GM21447 (cell line): Measurements from ENCODE around the gene TOM1L1.
A peak's percentile ranks its signal among the peaks of the same experiment; 100 is the strongest.

Source experiments
- ATAC-seq: cut with Tn5 transposase; IDR thresholded peaks from one replicate; pipeline ENCODE4 v1.9.1; 2021; ENCODE audit not compliant: unreplicated experiment

TOM1L1 gene

DNA sequence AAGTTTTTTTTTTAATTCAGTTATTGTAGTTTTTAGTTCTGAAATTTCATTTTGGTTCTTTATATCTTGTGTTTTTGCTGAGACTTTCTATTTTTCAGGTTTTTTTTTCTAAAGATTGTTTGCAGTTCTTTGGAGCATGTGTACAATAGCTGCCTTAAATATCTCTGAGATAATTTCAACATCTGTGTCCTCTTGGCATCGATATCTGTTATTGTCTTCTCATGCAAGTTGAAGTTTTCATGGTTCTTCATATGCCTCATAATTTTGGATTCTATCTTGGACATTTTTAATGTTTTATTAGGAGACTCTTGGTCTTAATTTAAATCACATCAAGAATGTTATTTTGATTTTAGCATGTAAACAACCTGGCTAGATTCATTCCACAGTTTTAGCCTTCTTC, 45.0 kb downstream of the TOM1L1 start:
- no peak for ATAC-seq

DNA sequence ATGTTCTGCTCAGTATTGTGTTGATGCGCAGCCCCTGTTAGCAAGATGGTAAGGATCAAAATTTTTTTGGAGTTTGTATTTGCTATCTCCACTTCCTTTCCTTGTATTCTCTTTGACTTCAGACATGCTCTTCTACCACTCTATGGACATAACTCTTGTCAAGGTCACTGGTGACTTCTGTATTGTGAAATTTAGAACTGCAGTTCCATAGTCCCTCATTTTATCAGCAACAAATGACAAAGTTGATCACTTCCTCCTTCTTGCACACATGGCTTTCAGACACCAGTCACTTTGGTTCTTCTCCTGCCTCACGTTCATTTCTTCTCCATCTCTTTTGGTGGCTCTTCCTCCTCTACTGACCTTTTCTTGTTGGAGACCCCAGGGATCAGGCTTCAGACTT, 46.7 kb downstream of the TOM1L1 start:
- no peak for ATAC-seq

DNA sequence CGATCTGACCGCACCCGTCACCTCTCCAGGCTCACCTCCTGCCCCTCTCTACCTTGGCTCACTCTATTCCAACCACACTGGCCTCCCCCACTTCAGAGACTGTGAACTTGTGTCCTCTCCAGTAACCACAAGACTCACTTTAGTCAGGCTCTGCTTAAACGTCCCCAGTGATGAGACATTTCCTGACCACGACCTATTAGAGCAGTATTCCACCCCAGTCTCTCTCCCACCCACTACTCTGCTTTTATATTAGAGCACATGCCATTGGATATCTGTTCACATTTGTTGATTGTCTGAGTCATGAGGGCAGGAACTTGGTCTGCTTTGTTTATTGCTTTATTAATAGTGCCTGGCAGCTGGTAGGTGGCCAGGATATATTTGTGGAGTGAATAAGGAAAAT, 47.7 kb downstream of the TOM1L1 start:
- no peak for ATAC-seq

DNA sequence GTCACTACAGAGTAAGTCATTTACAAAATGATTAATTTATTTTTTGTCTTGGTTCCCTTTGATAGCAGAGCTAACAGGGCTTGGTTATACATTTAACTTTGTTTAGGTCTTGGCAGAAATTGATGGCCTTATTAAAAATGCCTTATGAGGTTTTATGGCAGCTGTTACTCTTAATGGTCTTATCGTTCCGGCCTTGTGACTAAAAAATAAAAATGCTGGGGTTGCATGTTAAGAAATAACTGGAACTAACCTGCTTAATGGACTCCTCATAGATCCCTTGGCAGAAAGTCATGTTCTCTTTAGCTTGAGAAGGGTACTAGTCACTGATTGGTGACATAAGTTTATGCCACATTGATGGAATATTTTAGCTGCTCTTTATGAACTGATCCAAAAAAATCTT, 49.5 kb downstream of the TOM1L1 start:
- ATAC-seq: no peak

DNA sequence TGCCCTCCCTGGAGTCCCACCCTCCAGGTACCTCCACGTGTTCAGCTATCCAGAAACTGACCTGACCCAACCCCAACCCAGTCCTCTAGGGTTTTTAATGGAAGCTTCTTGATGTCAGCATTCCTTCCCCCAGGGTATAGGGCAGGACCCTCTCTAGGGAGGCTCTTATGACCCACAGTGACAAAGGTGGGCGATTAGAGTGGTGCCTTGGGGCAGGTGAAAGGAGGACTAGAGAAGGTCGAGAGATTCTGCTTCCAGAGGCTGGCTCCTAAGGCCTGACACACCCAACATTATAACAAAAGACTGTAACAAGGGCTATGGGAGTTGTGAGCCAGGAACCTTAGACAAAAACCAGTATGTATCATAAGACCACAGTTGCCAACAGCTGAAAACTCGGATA, 50.6 kb downstream of the TOM1L1 start:
- no peak for ATAC-seq

DNA sequence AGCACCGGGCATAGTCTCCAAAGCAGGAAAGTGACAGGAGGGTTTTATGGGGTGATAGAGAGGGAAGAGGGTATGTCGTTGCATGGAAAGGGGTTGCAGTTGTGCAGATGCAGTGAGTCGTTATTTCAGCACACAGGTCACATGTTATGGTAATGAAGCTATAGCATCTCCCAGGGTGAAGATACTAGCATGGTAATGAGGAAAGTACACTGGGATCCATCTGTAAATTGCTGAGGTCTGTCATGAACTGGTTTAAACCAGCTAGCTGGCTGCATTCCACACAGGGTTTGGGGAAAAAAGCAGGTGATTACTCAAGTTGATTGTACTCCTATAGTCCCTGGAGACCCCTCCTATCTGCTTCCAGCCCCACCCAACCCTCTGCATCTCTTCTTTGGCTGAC, 56.1 kb downstream of the TOM1L1 start:
- ATAC-seq: no peak

DNA sequence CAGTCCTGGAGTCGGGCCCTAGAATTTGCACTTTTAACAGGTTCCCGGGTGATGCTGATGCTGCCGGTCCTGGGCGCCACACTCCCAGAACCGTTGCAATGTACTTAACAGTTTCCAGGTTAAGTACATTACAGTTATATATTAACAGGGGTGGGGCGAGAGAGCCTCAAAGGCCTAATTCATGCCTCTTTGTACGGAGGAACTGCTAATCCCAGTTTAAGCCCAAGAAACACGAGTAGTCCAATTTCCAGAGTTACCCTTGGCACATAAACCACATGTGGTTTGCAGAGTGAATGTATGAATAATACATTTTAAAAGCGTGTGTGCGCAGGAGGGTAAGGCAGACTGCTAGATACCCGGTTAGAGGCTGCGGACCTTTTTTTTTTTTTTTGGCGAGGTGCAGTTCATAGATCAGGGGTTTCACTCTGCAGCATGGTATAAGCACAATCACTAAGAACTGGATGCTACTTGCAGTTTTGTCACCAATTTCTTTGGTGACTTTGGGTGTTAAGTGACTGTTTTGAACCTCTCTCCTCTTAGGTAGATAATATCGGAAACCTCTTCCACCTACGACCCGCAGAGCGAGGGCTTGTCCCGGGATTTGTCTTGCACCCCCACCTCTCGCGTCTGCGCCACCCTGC, 67.1 kb downstream of the TOM1L1 start:
- ATAC-seq: peak; percentile 27

DNA sequence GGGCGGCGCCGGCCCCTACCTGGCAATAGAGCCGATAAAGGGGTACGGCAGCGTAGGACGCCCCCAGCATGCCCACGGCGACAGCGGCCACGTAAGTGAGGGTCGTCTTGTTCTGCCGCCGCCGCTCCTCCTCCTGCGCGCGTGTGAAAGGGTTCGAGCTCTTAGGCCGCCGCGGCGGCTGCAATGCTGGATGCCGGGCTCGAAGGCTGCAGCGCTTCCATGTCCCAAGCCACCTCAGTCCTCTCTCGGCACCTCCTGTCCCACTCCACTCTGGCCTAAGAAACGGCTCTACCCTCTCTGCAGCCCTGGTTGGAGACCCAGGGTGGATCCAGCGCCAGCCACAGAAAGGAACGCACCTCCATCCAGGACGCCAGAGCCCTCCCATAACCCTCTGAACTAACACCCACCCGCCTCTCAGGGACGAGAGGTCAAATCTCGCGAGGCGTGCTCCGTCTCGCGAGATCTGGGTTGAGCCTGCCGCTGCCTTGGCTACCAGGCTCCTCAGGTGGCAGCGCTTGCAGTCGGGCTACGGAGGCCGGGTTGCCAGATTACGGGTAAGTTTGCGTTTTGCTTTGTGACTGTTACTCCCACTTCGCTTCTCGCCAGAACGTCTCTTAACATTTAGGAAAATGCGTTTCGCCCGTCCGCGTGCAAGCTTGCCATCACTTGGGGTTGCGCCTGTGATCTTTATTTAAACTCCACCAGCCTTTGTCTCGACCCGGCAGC, 67.8 kb downstream of the TOM1L1 start, which contains the start of the genes COX11 and STXBP4:
COX11 (minus strand) TSS at position 393 of the 726 bp plus-strand sequence; CDS start at position 385, 8 bp downstream.
STXBP4 (plus strand) TSS at position 504 of the 726 bp plus-strand sequence. CDS start 17,455 bp downstream, outside the sequence.
- ATAC-seq: peak; percentile 91

DNA sequence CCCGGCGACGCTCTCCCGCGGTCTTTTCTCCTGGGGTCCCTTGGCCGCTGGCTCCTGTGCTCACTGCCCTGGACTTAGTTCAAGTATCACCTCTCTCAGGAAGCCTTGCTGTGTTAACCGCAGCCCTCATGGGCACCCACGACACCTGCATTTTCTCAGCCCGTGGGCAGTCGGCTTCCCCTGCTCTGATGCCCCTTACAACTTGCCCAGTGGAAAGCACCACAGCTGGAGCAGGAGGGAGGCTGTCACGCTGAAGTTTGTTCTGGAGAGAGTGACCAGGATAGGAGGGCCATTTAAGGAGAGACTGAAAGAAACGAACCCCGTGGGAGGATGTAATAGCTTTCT, 68.3 kb downstream of the TOM1L1 start:
- peak; percentile 34 for ATAC-seq

DNA sequence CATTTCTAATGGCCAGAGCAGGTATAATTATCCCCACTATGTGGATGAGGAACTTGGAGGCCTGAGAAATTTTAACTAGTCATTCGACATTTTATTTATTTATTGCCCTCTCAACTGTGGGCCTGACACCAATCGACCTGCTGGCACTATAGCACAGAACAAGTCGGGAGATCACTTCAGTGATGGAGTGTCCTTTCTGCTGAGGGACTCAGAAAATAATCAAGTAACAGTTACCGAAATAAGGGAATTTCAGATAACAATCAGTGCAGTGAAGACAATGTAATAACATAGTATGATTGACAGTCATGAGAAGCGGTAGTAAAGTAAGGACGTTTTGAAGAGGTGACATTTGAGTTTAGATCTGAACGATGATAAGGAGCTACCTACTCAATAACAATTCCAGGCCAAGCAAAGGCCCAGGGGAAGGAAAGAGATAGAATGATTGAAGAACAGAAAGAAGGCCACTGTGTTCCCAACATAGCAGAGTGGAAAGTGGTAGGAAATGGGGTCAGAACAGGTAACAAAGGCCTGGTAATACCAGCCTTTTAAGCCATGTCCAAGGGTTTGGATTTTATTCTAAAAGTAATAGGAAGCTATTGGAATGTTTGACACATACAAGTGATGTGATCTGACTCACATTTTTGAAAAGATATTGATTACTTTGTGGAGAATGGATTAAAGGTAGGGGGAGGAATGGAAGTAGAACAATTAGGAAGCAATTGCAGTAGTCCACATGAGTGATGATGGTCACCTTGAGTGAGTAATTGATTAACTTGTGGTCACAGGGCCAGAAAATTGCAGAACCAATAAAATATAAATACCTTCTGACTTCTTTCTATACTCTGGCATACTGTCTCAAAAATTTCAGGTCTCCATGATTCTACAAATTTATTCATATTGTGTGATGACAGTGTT, 69.3 kb downstream of the TOM1L1 start:
- ATAC-seq: no peak

DNA sequence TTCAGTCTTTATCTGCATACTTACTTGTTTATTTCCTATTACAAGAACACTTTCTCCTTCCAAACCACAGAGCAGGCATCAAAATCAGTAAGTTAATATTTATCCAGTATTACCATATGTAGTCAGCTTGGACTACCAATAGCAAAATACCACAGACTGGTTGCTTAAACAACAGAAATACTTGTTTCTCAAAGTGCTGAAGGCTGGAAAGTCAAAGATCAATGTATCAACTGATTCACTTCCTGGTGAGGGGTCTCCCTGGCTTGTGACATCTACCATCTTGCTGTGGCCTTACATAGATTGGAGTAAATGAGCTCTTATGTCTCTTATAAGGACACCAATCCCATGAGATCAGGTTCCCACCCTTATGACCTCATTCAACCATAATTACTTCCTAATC, 70.5 kb downstream of the TOM1L1 start:
- no peak for ATAC-seq

DNA sequence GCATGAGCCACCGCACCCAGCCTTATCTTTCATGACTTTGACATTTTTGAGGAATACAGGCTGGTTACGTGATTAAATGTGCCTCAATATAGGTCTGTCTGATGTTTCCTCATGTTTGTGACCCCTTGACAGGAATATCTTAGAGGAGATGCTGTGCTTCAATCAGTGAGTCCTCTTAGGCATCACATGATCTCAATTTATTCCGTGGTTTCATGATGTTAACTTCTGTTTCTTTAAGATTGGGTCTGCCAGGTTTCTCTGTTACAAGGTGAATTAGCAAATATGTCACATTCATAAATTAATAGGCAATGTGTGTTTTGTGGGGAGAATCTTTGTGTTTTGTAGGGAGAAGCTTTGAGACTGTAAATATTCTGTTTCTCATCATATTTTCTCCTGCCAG, 71.2 kb downstream of the TOM1L1 start:
- no peak for ATAC-seq

DNA sequence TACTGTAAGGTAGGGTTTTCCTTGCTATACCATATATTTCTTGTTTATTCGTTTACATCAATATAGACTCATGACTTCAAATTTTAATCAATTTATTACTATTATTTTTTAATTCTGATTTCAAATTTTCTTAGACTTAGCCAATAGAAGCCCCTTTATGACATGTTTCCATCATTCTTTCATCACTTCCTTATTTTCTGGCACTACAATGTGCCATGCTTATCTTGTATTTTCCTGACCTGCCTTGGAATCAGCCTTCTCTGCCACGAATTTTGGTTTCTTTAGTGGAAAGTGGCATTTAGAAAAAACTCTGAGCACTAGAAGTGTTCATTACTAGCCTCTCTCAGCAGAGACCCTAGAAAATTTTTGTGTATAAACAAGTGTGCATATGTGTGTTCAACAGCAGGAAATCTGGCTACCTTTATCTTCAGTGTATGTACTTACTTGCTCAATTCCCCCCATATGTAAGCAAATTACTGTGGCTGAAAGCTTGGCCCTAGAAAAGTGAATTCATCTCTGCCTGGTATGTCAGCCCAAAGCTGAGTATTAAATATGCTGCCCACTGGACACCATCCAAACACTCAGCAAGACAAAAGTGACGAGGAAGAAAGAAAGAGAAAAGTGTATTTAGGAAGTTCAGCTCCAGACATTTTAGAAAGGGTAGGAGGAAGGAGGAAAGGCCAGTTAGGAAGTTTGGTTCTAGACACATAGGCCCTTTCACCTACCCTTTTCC, 71.9 kb downstream of the TOM1L1 start:
- no peak for ATAC-seq

DNA sequence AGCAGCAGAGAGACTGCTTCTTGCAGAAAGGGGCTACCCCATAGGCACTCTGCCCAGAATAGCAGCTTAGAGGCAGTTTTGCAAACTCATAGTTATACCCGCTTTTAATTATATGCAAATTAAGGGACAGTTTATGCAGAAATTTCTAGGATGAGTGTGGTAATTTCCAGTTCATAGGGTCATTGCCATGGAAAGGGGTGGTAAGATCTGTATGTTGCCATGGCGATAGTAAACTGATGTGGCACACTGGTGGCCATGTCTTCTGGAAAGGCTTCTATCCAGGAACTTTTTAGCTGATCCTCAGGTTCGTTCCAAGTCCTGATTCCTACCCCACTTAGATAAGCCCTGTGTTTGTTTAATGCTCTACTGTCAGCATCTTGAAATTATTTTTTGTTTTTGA, 74.1 kb downstream of the TOM1L1 start:
- ATAC-seq: no peak

DNA sequence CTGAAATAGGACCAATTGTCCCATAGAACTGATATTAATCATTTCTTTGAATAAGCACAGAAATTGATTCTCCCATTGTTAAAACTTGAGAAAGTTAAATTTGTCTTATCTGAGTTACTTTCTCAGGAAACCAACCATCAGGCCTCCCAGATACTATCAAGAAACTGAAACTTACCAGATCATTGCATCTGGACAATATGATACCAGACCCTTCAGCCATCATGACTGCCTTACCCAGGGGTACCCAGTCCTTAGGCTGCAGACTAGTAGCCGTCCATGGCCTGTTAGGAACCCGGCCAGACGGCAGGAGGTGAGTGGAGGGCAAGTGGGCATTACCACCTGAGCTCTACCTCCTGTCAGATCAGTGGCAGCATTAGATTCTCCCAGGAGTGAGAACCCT, 75.7 kb downstream of the TOM1L1 start:
- ATAC-seq: no peak

DNA sequence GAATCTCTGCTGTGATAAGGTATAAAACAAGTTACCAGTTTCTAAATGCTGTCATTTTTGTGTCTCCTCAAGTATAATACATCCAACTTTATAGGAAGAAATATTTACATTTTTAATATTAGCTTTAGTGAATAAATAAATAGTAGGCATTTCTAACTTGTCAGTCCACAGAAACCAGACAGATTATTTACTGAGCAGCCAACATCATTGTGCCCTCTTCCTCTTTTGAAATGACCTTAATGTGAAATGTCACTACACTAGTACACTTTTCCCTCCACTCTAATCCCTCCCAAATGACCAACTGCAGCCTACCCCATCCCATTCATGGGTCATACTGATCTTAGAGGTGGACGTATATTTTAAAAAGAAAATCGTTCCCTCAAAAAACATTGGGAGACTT, 77.1 kb downstream of the TOM1L1 start:
- ATAC-seq: no peak

DNA sequence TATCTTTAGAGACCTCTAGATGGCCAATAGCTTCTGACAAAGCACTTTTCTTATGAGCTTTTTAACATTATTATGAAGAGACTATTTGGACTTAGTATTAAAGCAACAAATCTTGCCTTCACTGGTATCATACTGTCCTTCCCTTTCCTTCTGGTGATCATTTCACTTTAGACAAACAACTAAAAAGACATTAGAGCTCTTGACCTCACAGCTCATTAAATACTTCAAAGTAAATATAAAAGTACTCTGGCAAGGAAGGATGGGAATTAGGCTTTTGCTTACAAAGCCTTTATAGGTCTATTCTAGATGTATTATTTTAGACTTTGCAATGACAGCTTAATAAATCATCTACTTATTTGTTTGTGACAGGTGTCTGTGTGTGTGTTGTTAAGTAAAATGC, 79.0 kb downstream of the TOM1L1 start:
- no peak for ATAC-seq

DNA sequence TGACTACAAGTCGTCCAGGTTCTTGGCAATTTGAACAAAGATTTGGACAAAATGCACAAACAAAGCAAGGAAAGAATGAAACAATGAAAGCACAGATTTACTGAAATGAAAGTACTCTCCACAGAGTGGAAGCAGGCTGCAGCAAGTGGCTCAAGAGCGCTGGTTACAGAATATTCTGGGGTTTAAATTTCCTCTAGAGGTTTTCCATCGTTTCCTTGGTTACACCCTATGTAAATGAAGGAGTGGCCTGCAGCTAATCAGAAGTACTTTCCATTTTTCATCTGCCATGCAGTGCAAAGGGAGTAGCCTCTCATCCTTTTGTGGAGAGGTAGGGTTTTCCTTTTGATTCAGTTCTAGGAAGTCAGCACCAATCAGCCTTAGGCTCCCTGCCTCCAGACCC, 79.7 kb downstream of the TOM1L1 start:
- no peak for ATAC-seq

DNA sequence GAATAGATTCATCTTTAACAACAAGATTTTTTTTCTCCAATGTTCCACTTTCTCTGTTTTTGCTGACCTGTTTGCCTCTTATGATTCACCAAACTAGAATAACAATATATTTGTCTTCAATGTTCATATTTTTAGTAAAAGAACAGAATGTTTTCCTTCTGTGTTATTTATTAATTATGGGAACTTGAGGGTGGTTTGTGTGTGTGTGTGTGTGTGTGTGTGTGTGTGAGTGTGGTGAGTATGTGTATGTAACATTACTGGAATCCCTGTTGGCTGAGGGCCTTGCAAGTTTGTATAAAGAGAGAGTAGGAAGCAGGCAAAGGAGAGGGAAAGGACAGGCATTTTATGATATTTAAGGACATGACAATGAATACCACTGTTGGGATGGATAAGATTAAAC, 81.7 kb downstream of the TOM1L1 start:
- no peak for ATAC-seq

DNA sequence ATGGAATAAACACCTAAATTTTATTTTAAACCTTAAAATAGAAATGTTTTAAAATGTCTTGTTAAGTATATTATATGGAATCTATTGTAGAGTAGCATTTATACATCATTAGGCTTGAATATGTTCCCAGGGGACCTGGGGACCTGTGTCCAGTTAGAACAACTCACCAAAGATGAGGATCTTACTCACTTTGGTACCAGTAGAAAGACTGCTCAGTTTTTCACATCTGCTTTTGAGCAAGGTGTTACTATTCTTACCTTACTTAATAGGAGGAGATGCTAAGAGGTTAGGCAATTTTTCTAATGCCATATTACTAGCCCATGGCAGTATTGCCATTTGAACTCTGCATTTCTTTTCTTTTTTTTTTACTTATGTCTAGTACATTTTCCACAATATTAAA, 82.6 kb downstream of the TOM1L1 start:
- no peak for ATAC-seq

DNA sequence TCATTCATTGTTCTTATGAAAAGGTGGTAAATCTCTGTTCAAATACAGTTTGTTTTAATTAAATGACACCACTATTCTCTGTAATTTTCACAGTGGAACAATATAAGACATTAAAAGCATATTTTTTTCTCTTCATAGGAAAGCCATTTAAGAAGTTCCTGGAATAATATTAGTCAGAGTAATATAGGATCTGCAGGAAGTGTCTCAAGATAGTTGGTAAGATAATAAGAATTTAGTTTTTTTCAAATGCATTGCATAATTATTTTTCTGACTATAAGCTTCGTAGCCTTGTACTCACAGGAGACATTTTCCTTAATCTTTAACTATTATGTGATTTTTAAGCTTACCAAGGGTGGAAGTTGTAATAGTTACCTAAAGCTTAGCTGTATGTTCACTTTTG, 84.8 kb downstream of the TOM1L1 start:
- ATAC-seq: no peak
